Osteoblast (primary cell): Measurements from ENCODE around the gene POTEF. TPM values are rescaled to one million over a fixed set of nuclear protein-coding genes. Genes with fewer than 3 reads are reported as not detected.
A peak's percentile ranks its signal among the peaks of the same experiment; 100 is the strongest.
"Not testable (repeated sequence)": the region's sequence is repeated elsewhere in the genome, so short reads cannot be mapped to it uniquely, and the experiment has no call there.

Source experiments
- DNase-seq: peaks from one replicate; pipeline ENCODE4 v3.0.0; 2011; ENCODE audit warnings: low spot score, mixed read lengths; ENCODE audit not compliant: insufficient read length; ENCODE audit errors: missing footprints
- H2AFZ ChIP-seq: 2 replicates; pipeline ENCODE4 v1.6.0; 2011; ENCODE audit warnings: mild to moderate bottlenecking, low read length
- H3K27ac ChIP-seq: 2 replicates; pipeline ENCODE4 v1.5.1; 2011; ENCODE audit warnings: mild to moderate bottlenecking, low read depth, low read length, moderate library complexity
- H3K27me3 ChIP-seq: 2 replicates; pipeline ENCODE4 v1.6.0; 2012; ENCODE audit warnings: mild to moderate bottlenecking, control low read depth, inconsistent platforms, low read length, moderate library complexity; ENCODE audit not compliant: insufficient read depth
- H3K36me3 ChIP-seq: 2 replicates; pipeline ENCODE4 v1.5.1; 2011; ENCODE audit warnings: mild to moderate bottlenecking, low read length, control low read depth, moderate library complexity; ENCODE audit not compliant: insufficient read depth
- H3K4me1 ChIP-seq: 2 replicates; pipeline ENCODE4 v1.5.1; 2011; ENCODE audit warnings: mild to moderate bottlenecking, low read length, control low read depth, moderate library complexity; ENCODE audit not compliant: insufficient read depth
- H3K4me2 ChIP-seq: 2 replicates; pipeline ENCODE4 v1.6.0; 2011; ENCODE audit warnings: mild to moderate bottlenecking, low read length; ENCODE audit not compliant: insufficient read depth
- H3K4me3 ChIP-seq: fragments of 200-600 bp; sonication (generic); 3 replicates; pipeline ENCODE4 v1.5.1; 2012; ENCODE audit warnings: mild to moderate bottlenecking, low read length, inconsistent platforms; ENCODE audit not compliant: insufficient read depth
- H3K79me2 ChIP-seq: 2 replicates; pipeline ENCODE4 v1.6.0; 2012; ENCODE audit warnings: mild to moderate bottlenecking, low read length, control low read depth, inconsistent platforms; ENCODE audit not compliant: insufficient read depth
- H3K9me3 ChIP-seq: 2 replicates; pipeline ENCODE4 v1.5.1; 2011; ENCODE audit warnings: low read depth, low read length, control low read depth
- H4K20me1 ChIP-seq: 2 replicates; pipeline ENCODE4 v1.6.0; 2012; ENCODE audit warnings: mild to moderate bottlenecking, low read length, control low read depth; ENCODE audit not compliant: insufficient read depth
- total RNA-seq: library from RNA; depleted of rRNA; stranded (reverse); fragments of >200 nt; gene quantifications from 2 replicates; pipeline ENCODE4 v1.2.3, GENCODE V29; 2012
- TF ChIP-seq, protein P1 (sequence below): IDR thresholded peaks from 2 replicates; pipeline ENCODE4 v1.5.1; 2011; ENCODE audit warnings: mild to moderate bottlenecking, low read depth, low read length, moderate library complexity; ENCODE audit errors: extremely low read depth

Gene POTEF
- total RNA-seq, 1 donor, result not detected

DNA sequence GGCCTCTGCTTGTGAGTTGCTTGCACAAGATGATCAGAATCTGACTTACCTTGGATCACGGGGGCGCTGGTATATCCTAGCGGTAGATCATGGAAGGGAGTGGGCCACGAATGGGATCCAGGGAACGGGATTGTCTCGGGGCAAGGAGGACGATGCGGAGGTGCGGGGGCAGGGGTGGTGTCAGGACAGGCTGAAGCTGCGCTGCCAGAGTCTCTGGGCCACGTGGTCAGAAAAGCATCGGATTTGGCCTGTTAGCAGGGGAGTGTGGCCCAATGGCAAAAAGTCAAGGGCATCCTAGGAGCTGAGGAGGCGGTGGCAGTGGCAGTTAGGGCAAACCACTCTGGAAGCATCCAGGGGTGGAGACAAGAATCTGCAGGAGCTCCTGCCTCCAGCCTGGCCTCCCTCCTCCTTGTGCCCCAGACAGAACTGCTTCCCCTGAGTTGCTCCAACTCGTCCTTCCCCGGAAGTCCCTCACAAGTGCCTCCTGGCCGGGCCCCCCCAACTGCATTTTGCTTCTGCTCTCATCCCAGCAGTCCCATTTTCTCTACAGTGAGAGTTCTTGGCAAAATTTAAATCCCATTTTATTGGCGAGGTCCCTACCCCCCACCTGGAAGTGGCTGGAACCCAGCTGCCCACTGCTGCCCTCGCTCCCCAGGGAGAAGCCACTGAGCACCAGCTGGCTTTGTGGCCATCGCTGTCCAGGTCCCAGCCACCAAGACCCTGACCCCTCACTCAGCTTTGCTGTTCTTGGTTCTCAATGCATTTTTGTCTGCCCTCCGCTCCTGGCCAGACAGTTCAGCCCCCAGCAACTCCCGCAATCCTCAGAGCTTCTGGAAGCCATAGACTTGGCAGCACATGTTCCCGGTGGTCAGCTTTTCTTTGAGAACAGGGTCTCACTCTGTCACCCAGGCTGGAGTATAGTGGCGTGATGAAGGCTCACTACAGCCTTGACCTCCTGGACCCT is 21.4 kb upstream of the POTEF start:
- no peak overlapping the region for H3K4me2 ChIP-seq
- TF ChIP-seq, protein P1, sequence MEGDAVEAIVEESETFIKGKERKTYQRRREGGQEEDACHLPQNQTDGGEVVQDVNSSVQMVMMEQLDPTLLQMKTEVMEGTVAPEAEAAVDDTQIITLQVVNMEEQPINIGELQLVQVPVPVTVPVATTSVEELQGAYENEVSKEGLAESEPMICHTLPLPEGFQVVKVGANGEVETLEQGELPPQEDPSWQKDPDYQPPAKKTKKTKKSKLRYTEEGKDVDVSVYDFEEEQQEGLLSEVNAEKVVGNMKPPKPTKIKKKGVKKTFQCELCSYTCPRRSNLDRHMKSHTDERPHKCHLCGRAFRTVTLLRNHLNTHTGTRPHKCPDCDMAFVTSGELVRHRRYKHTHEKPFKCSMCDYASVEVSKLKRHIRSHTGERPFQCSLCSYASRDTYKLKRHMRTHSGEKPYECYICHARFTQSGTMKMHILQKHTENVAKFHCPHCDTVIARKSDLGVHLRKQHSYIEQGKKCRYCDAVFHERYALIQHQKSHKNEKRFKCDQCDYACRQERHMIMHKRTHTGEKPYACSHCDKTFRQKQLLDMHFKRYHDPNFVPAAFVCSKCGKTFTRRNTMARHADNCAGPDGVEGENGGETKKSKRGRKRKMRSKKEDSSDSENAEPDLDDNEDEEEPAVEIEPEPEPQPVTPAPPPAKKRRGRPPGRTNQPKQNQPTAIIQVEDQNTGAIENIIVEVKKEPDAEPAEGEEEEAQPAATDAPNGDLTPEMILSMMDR, result no peak
- H3K9me3 ChIP-seq, result no peaks in the 10 kb centered on the region
- no peaks in the 10 kb centered on the region for H3K79me2 ChIP-seq
- peak; percentile 81 for DNase-seq
- H3K36me3 ChIP-seq, result peaks cover 7% of the 10 kb centered on the region
- no peaks in the 10 kb centered on the region for H4K20me1 ChIP-seq
- no peak overlapping the region for H3K4me3 ChIP-seq
- no peaks in the 10 kb centered on the region for H3K27me3 ChIP-seq
- H3K4me1 ChIP-seq, result no peaks in the 10 kb centered on the region
- no peak overlapping the region for H2AFZ ChIP-seq
- H3K27ac ChIP-seq, result no peak overlapping the region

- not testable (repeated sequence) for H3K9me3 ChIP-seq, H2AFZ ChIP-seq, H3K79me2 ChIP-seq, H4K20me1 ChIP-seq, H3K4me2 ChIP-seq, DNase-seq, H3K4me3 ChIP-seq, H3K4me1 ChIP-seq, H3K36me3 ChIP-seq, H3K27me3 ChIP-seq, H3K27ac ChIP-seq
Measured at GRCh38 chr2:130148515-130148914, 19.5 kb upstream of the POTEF start.

GRCh38 chr2:130145006-130145414 is 16.0 kb upstream of the POTEF start, which contains the start of gene CCDC74B:
CCDC74B (minus strand) TSS chr2:130145112; CDS start chr2:130144996, 116 bp downstream.
- H3K27ac ChIP-seq, H4K20me1 ChIP-seq, H3K36me3 ChIP-seq, DNase-seq, H3K79me2 ChIP-seq, H3K9me3 ChIP-seq, H3K27me3 ChIP-seq, H3K4me1 ChIP-seq: not testable (repeated sequence)
- Histone ChIP-seq H3K4me3 (peak within 1 kb of the TSS; percentile 56), H3K4me2 (peak within 1 kb of the TSS; percentile 55), H2AFZ (peak within 1 kb of the TSS; percentile 56)

GRCh38 chr2:130143266-130144039 is 14.4 kb upstream of the POTEF start:
- peak; percentile 23 for DNase-seq

DNA sequence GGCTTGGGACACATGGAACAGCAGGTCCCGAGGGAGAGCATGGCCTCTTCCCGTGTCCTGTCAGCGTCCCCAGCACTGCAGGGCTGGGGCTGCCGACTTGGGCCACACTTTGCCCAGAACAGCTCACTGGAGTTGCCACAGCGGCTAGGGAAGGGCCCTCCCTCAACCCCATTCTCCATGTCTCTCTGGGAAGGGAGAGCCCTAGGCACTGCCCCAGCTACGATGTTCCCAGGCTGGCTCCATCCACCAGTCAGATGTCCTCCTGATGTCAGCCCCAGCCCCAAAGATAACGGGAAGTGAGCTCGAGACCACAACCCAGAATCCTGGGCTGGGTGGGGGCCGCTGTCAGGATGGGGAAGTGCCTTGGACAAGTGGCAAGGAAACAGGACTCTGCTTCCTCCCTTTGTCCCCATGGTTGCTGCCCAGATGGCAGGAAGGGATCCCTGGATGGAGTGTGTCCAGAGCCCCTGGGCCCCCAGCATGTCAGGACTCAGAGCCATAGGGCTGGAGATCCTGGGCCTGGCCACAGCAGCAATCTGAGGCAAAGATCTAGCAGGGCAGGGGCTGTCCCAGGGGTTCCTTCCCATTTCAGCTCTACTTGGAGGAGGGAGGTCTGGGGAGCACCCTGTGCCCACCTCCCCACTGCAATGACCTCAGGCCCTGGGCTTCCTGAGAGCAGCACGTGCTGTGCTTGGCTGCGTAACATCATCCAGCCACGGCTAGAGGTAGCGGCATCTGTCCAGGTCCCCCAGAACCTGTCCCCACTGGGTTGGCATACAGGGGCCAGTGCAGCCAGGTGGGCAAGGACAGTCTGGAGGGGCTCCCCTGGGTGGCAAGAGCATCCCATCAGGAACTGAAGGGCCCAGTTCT is 13.6 kb upstream of the POTEF start:
- H4K20me1 ChIP-seq, H3K27ac ChIP-seq, H3K36me3 ChIP-seq, H3K27me3 ChIP-seq, H2AFZ ChIP-seq, H3K4me2 ChIP-seq, H3K9me3 ChIP-seq, H3K4me3 ChIP-seq, H3K4me1 ChIP-seq, H3K79me2 ChIP-seq: not testable (repeated sequence)
- DNase-seq, result peak; percentile 17

More at GRCh38 chr2:130143266-130144039, 14.4 kb upstream of the POTEF start:
- H3K79me2 ChIP-seq, H3K36me3 ChIP-seq, H3K9me3 ChIP-seq, H3K27me3 ChIP-seq, H3K4me1 ChIP-seq, H2AFZ ChIP-seq, H3K4me3 ChIP-seq, H3K27ac ChIP-seq, H4K20me1 ChIP-seq, H3K4me2 ChIP-seq: not testable (repeated sequence)

DNA sequence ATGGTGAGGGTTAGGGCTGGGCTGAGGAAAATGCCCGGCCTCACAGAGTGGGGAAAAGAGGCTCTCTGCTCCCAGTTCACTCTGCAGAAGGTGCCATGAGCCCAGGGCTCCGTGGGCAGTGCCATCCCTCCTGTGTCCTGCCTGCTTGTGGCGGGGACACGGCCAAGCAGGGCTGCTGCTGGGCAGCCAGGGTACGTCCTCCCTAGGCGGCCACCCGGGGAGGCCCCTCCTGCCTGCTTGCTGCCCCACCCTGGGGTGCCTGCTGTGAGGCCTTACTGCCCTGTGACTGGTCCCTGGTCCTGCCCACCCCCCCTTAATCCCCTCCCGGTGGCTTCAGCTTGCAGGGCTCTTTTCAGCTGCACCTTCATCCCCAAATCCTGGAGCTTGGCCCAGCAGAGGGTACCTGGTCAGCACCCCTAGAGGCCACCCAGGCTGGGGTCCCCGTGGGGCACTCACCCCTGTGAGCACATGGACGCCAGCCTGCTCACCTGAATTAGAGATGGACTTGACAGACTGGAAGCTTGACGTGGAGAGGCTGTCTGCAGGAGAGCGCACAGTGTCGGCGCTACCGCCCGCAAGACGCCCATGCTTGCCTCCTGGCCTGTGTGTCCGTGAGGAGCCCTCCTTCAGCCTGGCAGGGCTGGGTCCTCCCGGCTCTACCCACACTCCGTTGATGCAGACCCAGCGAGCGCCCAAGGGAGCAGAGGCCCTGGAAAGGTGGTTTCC is 12.8 kb upstream of the POTEF start:
- not testable (repeated sequence) for H4K20me1 ChIP-seq, H3K27me3 ChIP-seq, H3K4me1 ChIP-seq, H3K36me3 ChIP-seq, H3K27ac ChIP-seq, H3K4me2 ChIP-seq, H3K4me3 ChIP-seq, H2AFZ ChIP-seq, H3K79me2 ChIP-seq, H3K9me3 ChIP-seq
- peak; percentile 35 for DNase-seq

DNA sequence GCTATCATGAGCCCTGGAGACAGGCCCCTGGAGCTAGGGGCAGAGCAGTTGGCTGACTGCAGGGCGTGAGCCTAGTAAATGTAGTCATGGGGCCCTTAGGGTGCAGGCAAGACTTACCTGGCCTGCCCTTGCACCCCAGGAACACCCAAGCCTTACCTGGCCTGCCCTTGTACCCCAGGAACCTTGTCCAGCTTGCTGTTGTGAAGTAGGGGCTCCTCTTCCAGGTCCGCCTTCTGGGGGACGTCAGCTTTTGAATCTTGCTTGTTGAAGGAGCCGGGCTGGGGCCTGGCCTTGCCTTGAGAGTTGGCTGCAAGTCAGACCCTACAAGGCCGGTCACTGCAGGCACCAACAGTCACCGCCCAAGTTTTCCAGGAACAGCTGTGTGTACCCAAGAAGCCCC is 12.0 kb upstream of the POTEF start:
- H3K4me2 ChIP-seq, H3K36me3 ChIP-seq, H3K27me3 ChIP-seq, H3K9me3 ChIP-seq, H3K4me3 ChIP-seq, DNase-seq, H4K20me1 ChIP-seq, H3K27ac ChIP-seq, H3K4me1 ChIP-seq, H2AFZ ChIP-seq, H3K79me2 ChIP-seq: not testable (repeated sequence)
